Measurements from ENCODE around the gene ADORA2A. TPM values are rescaled to one million over a fixed set of nuclear protein-coding genes. Genes with fewer than 3 reads are reported as not detected.

ADORA2A gene
- total RNA-seq = 13.4 and 14.2 TPM in 2 replicates

GRCh38 chr22:24427500-24428164 lies at the start of gene ADORA2A:
TSS of gene ADORA2A (plus strand) at chr22:24427599. CDS start at chr22:24433405, 5,806 bp downstream.

Other genes with a start within 250 kb of the ADORA2A start
- 0.31 and 0.81 TPM in 2 replicates for gene SUSD2, start 246.1 kb upstream of the ADORA2A start, total RNA-seq
- 2.8 and 4.0 TPM in 2 replicates for gene GGT5, start 182.5 kb upstream of the ADORA2A start, total RNA-seq
- gene SPECC1L, start 156.8 kb upstream of the ADORA2A start, total RNA-seq = 25.7 and 67.4 TPM in 2 replicates
- gene UPB1, start 67.7 kb downstream of the ADORA2A start, total RNA-seq = under 0.01 TPM in 1 of 2 replicates, not detected in the other
- gene GUCD1, start 127.5 kb downstream of the ADORA2A start, total RNA-seq = 174 and 179 TPM in 2 replicates
- gene SNRPD3, start 128.4 kb downstream of the ADORA2A start, total RNA-seq = 146 and 209 TPM in 2 replicates
- gene LRRC75B, start 165.5 kb downstream of the ADORA2A start, total RNA-seq = 1.3 and 3.3 TPM in 2 replicates
- gene GGT1, start 175.6 kb downstream of the ADORA2A start, total RNA-seq = 0.97 and 1.7 TPM in 2 replicates

Data from bladder microvascular endothelial cell (primary cell).